Gastrocnemius medialis (tissue), 4 donors: ENCODE data around the gene SCYL1.

Experiments used
- CTCF ChIP-seq, 5 experiments: fragments of 450-650 bp in 3 of 5; fragments of 200-600 bp in 2 of 5; sonication (generic) in 2 of 5; IDR thresholded peaks in 4 of 5; conservative IDR thresholded peaks in 1 of 5; 1 replicate in 4 of 5; 2 replicates in 1 of 5; pipeline ENCODE4 v1.5.1; 2016 to 2019; ENCODE audit warnings: antibody characterized with exemption in 5 of 5, mild to moderate bottlenecking in 3 of 5, moderate library complexity in 3 of 5
- POLR2A ChIP-seq, 2 donors: fragments of 450-650 bp; IDR thresholded peaks; one replicate each; pipeline ENCODE4 v1.6.1; 2017; ENCODE audit warnings: antibody characterized with exemption in 2 of 2, mild to moderate bottlenecking in 2 of 2, moderate library complexity in 2 of 2

GRCh38 chr11:65488273-65489034 is 36.4 kb upstream of the SCYL1 start:
- TF ChIP-seq CTCF (IDR thresholded peaks at IDR 0.05 in 4 of 5, conservative IDR thresholded peaks at IDR 0.05 in 1 of 5): no peak
- no peak for TF ChIP-seq POLR2A (IDR thresholded peaks at IDR 0.05)
